SK-N-SH treated with all-trans-retinoic acid at 6 μM for 48 hours (cell line): ENCODE data around the gene NUP153.

Source experiments
- ATAC-seq: fragments of 200-7000 bp; cut with Tn5 transposase; 3 replicates; pipeline ENCODE4 v1.9.1; 2020; ENCODE audit warnings: mild to moderate bottlenecking, moderate library complexity
- ARNTL ChIP-seq: fragments of 450-650 bp; formaldehyde crosslinking; IDR thresholded peaks from 2 replicates; pipeline ENCODE4 v1.5.0; 2020; ENCODE audit warnings: low read depth, mild to moderate bottlenecking, moderate library complexity, borderline replicate concordance
- CSDC2 ChIP-seq: fragments of 250-450 bp; sonication (Bioruptor Pico); IDR thresholded peaks from 2 replicates; pipeline ENCODE4 v1.5.0; 2020; ENCODE audit warnings: mild to moderate bottlenecking, moderate library complexity
- ESRRG ChIP-seq: fragments of 250-450 bp; sonication (Bioruptor Pico); IDR thresholded peaks from 2 replicates; pipeline ENCODE4 v1.6.1; 2021; ENCODE audit warnings: mild to moderate bottlenecking
- GLIS3 ChIP-seq: fragments of 250-450 bp; sonication (Bioruptor Pico); IDR thresholded peaks from 2 replicates; pipeline ENCODE4 v1.5.0; 2020; ENCODE audit warnings: mild to moderate bottlenecking, moderate library complexity
- ISL1 ChIP-seq: fragments of 250-450 bp; sonication (Bioruptor Pico); IDR thresholded peaks from 2 replicates; pipeline ENCODE4 v2.1.2; 2022; ENCODE audit warnings: mild to moderate bottlenecking, moderate library complexity
- OSR1 ChIP-seq: fragments of 250-450 bp; sonication (Bioruptor Pico); IDR thresholded peaks from 2 replicates; pipeline ENCODE4 v1.8.0; 2022; ENCODE audit warnings: moderate library complexity, mild to moderate bottlenecking, inconsistent platforms
- PPARA ChIP-seq: fragments of 250-450 bp; sonication (Bioruptor Pico); IDR thresholded peaks from 2 replicates; pipeline ENCODE4 v1.5.0; 2020; ENCODE audit warnings: mild to moderate bottlenecking, borderline replicate concordance
- RARB ChIP-seq: fragments of 250-450 bp; sonication (Bioruptor Pico); IDR thresholded peaks from 2 replicates; pipeline ENCODE4 v1.8.0; 2021; ENCODE audit warnings: mild to moderate bottlenecking, moderate library complexity
- SNAI2 ChIP-seq: fragments of 250-450 bp; sonication (Bioruptor Pico); IDR thresholded peaks from 2 replicates; pipeline ENCODE4 v1.5.0; 2020; ENCODE audit warnings: mild to moderate bottlenecking, moderate library complexity
- TCF4 ChIP-seq: fragments of 250-450 bp; sonication (Bioruptor Pico); IDR thresholded peaks from 2 replicates; pipeline ENCODE4 v1.8.0; 2021; ENCODE audit warnings: mild to moderate bottlenecking, moderate library complexity, borderline replicate concordance
- TOX ChIP-seq: fragments of 250-450 bp; sonication (Bioruptor Pico); IDR thresholded peaks from 2 replicates; pipeline ENCODE4 v1.8.0; 2021; ENCODE audit warnings: mild to moderate bottlenecking, moderate library complexity, borderline replicate concordance
- ZFP3 ChIP-seq: fragments of 250-450 bp; sonication (Bioruptor Pico); IDR thresholded peaks from 2 replicates; pipeline ENCODE4 v1.5.0; 2020; ENCODE audit warnings: mild to moderate bottlenecking, moderate library complexity
- ZFP30 ChIP-seq: fragments of 450-650 bp; formaldehyde crosslinking; IDR thresholded peaks from 2 replicates; pipeline ENCODE4 v1.5.0; 2022; ENCODE audit warnings: mild to moderate bottlenecking, moderate library complexity
- ZNF565 ChIP-seq: fragments of 450-650 bp; formaldehyde crosslinking; conservative IDR thresholded peaks from 2 replicates; pipeline ENCODE4 v1.5.0; 2020; ENCODE audit warnings: low read depth, mild to moderate bottlenecking, moderate library complexity
- ZNF70 ChIP-seq: fragments of 450-650 bp; formaldehyde crosslinking; IDR thresholded peaks from 2 replicates; pipeline ENCODE4 v1.5.0; 2020; ENCODE audit warnings: mild to moderate bottlenecking, moderate library complexity
- ZNF8 ChIP-seq: fragments of 450-650 bp; formaldehyde crosslinking; IDR thresholded peaks from 2 replicates; pipeline ENCODE4 v1.5.0; 2020; ENCODE audit warnings: mild to moderate bottlenecking, moderate library complexity
- TF ChIP-seq, protein P1 (sequence below): fragments of 250-450 bp; sonication (Bioruptor Pico); IDR thresholded peaks from 2 replicates; pipeline ENCODE4 v1.8.0; 2020; ENCODE audit warnings: mild to moderate bottlenecking, moderate library complexity, borderline replicate concordance
- TF ChIP-seq, protein P2 (sequence below): fragments of 250-450 bp; sonication (Bioruptor Pico); IDR thresholded peaks from 2 replicates; pipeline ENCODE4 v1.8.0; 2021; ENCODE audit warnings: low read depth, mild to moderate bottlenecking, moderate library complexity, borderline replicate concordance
- TF ChIP-seq, protein P3 (sequence below): fragments of 250-450 bp; sonication (Bioruptor Pico); IDR thresholded peaks from 2 replicates; pipeline ENCODE4 v1.5.0; 2020; ENCODE audit warnings: mild to moderate bottlenecking, moderate library complexity
- TF ChIP-seq, protein P4 (sequence below): fragments of 250-450 bp; sonication (Bioruptor Pico); IDR thresholded peaks from 2 replicates; pipeline ENCODE4 v1.5.1; 2020; ENCODE audit warnings: low read depth, mild to moderate bottlenecking, moderate library complexity

The NUP153 gene

DNA sequence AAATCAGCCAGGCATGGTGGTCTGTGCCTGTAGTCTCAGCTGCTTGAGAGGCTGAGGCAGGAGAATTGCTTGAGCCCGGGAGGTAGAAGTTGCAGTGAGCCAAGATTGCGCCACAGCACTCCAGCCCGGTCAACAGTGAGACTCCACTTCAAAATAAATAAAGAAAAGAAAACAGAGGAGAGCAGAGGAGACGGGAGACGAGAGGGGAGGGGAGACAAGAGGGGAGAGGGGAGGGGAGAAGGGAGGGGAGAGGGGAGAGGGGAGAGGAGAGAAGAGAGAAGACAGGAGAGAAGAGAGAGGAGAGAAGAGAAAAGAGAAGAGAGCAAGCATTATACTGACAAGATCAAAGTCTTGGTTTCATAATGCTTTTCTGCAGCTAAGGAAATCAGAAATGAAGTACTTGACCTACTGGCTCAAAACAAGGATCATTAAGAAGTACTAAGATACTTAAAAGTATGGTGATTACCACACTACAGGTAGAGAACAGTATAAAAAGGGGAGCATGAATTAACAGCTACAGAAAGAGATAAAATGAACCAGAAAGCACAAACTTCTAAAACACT lies 76.1 kb downstream of the NUP153 start (continued):
- TF ChIP-seq, protein P1, sequence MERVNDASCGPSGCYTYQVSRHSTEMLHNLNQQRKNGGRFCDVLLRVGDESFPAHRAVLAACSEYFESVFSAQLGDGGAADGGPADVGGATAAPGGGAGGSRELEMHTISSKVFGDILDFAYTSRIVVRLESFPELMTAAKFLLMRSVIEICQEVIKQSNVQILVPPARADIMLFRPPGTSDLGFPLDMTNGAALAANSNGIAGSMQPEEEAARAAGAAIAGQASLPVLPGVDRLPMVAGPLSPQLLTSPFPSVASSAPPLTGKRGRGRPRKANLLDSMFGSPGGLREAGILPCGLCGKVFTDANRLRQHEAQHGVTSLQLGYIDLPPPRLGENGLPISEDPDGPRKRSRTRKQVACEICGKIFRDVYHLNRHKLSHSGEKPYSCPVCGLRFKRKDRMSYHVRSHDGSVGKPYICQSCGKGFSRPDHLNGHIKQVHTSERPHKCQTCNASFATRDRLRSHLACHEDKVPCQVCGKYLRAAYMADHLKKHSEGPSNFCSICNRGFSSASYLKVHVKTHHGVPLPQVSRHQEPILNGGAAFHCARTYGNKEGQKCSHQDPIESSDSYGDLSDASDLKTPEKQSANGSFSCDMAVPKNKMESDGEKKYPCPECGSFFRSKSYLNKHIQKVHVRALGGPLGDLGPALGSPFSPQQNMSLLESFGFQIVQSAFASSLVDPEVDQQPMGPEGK (CRISPR knock-in tag): no peak
- no peak for TF ChIP-seq ZNF8

DNA sequence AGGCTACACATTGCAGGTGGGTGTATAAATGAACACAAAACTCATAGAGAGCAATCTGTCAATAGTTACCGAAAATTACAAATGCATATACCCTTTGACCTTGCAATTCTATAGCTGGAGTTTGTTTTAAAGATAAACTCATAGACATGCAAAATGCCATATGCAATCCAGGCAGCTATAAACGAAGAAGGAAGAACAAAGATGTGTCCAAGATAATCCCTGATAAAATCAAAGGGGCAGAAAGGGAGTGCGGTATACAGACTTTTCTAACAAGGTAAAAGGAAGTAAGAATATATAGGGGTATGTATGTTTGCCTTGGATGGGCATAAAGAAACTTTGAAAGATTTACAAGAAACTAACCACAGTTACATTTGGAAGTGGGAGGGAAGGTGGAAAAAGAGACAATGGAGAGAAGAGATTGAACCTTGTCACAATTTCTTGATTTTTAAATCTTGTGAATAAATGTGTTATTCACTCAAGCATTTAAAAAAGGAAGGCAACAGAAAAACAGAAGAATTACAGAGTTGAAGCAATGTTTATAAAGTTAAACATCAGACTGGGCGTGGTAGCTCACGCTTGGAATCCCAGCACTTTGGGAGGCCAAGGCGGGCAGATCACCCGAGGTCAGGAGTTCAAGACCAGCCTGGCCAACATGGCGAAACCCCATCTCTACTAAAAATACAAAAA lies 76.8 kb downstream of the NUP153 start:
- no peak for ATAC-seq
- no peak for TF ChIP-seq ZFP30
- TF ChIP-seq ZFP3 (CRISPR knock-in tag): no peak
- TF ChIP-seq, protein P1 (CRISPR knock-in tag): no peak
- no peak for TF ChIP-seq RARB (CRISPR knock-in tag)
- TF ChIP-seq GLIS3: no peak
- TF ChIP-seq, protein P2, sequence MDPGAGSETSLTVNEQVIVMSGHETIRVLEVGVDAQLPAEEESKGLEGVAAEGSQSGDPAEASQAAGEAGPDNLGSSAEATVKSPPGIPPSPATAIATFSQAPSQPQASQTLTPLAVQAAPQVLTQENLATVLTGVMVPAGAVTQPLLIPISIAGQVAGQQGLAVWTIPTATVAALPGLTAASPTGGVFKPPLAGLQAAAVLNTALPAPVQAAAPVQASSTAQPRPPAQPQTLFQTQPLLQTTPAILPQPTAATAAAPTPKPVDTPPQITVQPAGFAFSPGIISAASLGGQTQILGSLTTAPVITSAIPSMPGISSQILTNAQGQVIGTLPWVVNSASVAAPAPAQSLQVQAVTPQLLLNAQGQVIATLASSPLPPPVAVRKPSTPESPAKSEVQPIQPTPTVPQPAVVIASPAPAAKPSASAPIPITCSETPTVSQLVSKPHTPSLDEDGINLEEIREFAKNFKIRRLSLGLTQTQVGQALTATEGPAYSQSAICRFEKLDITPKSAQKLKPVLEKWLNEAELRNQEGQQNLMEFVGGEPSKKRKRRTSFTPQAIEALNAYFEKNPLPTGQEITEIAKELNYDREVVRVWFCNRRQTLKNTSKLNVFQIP: no peak
- no peak for TF ChIP-seq SNAI2
- TF ChIP-seq TCF4: no peak
- TF ChIP-seq ESRRG (CRISPR knock-in tag): no peak
- no peak for TF ChIP-seq OSR1
- TF ChIP-seq PPARA (CRISPR knock-in tag): no peak
- TF ChIP-seq, all 23 proteins: peak for 0

DNA sequence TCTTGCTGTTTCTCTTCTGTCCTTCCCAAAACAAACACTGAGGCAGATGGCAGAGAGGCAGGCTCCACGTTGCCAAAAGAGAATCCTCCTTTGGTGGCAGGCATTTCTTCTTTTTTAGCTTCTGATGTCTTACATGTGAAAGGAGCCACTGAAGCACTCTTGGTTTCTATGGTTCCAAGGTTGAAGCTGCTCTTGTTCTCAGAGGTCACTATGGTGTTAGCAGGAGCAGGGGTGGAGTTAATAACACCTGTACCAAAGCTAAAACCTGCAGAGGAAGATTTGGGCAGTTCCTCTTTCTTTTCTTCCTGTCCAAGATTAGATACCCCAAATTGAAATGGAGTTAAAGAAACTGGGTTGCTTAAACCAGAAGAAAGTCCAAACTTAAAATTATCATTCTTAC lies 77.9 kb downstream of the NUP153 start:
- TF ChIP-seq, protein P2: no peak
- no peak for TF ChIP-seq TCF4
- TF ChIP-seq ZFP30: no peak
- no peak for TF ChIP-seq RARB (CRISPR knock-in tag)
- no peak for TF ChIP-seq ESRRG (CRISPR knock-in tag)
- TF ChIP-seq, protein P3, sequence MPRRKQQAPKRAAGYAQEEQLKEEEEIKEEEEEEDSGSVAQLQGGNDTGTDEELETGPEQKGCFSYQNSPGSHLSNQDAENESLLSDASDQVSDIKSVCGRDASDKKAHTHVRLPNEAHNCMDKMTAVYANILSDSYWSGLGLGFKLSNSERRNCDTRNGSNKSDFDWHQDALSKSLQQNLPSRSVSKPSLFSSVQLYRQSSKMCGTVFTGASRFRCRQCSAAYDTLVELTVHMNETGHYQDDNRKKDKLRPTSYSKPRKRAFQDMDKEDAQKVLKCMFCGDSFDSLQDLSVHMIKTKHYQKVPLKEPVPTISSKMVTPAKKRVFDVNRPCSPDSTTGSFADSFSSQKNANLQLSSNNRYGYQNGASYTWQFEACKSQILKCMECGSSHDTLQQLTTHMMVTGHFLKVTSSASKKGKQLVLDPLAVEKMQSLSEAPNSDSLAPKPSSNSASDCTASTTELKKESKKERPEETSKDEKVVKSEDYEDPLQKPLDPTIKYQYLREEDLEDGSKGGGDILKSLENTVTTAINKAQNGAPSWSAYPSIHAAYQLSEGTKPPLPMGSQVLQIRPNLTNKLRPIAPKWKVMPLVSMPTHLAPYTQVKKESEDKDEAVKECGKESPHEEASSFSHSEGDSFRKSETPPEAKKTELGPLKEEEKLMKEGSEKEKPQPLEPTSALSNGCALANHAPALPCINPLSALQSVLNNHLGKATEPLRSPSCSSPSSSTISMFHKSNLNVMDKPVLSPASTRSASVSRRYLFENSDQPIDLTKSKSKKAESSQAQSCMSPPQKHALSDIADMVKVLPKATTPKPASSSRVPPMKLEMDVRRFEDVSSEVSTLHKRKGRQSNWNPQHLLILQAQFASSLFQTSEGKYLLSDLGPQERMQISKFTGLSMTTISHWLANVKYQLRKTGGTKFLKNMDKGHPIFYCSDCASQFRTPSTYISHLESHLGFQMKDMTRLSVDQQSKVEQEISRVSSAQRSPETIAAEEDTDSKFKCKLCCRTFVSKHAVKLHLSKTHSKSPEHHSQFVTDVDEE: no peak
- TF ChIP-seq, protein P1 (CRISPR knock-in tag): no peak
- no peak for TF ChIP-seq ZFP3 (CRISPR knock-in tag)
- TF ChIP-seq ISL1 (CRISPR knock-in tag): no peak
- TF ChIP-seq PPARA (CRISPR knock-in tag): no peak
- TF ChIP-seq ARNTL: no peak
- no peak for TF ChIP-seq TOX (CRISPR knock-in tag)
- TF ChIP-seq ZNF8: no peak
- no peak for TF ChIP-seq GLIS3
- no peak for TF ChIP-seq ZNF70
- TF ChIP-seq CSDC2 (CRISPR knock-in tag): no peak
- TF ChIP-seq, protein P4, sequence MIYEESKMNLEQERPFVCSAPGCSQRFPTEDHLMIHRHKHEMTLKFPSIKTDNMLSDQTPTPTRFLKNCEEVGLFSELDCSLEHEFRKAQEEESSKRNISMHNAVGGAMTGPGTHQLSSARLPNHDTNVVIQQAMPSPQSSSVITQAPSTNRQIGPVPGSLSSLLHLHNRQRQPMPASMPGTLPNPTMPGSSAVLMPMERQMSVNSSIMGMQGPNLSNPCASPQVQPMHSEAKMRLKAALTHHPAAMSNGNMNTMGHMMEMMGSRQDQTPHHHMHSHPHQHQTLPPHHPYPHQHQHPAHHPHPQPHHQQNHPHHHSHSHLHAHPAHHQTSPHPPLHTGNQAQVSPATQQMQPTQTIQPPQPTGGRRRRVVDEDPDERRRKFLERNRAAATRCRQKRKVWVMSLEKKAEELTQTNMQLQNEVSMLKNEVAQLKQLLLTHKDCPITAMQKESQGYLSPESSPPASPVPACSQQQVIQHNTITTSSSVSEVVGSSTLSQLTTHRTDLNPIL: no peak
- TF ChIP-seq ZNF565: no peak
- TF ChIP-seq, all 23 proteins: peak for 0
- ATAC-seq: no peak
